Activated T-cell treated with anti-CD3 and anti-CD28 coated beads for 48 hours (primary cell): ENCODE results near the gene TMEM119.
"Not testable (repeated sequence)": the region's sequence is repeated elsewhere in the genome, so short reads cannot be mapped to it uniquely, and the experiment has no call there.

Experiments used
- DNase-seq: peaks from one replicate; pipeline ENCODE4 v3.0.0-alpha.2; 2020; ENCODE audit warnings: low read depth

TMEM119 gene

GRCh38 chr12:108599948-108600701 is 2.2 kb upstream of the TMEM119 start:
- no peak for DNase-seq

- no peak for DNase-seq
Measured at GRCh38 chr12:108599541-108599940, 1.7 kb upstream of the TMEM119 start.

GRCh38 chr12:108598553-108599250 is 818 bp upstream of the TMEM119 start:
- no peak for DNase-seq

- DNase-seq = no peak
Measured at GRCh38 chr12:108596854-108597558, 878 bp downstream of the TMEM119 start.

GRCh38 chr12:108595711-108596647 is 1.9 kb downstream of the TMEM119 start:
- DNase-seq = no peak

GRCh38 chr12:108594960-108595710 is 2.7 kb downstream of the TMEM119 start:
- DNase-seq = no peak

GRCh38 chr12:108594323-108594903 is 3.5 kb downstream of the TMEM119 start:
- DNase-seq = no peak

GRCh38 chr12:108592033-108592909 is 5.6 kb downstream of the TMEM119 start:
- DNase-seq = no peak

- DNase-seq = no peak
Measured at GRCh38 chr12:108591267-108591980, 6.5 kb downstream of the TMEM119 start.

GRCh38 chr12:108590463-108590862 is 7.4 kb downstream of the TMEM119 start:
- not testable (repeated sequence) for DNase-seq

GRCh38 chr12:108589840-108590229 is 8.0 kb downstream of the TMEM119 start:
- no peak for DNase-seq

- no peak for DNase-seq
Measured at GRCh38 chr12:108589028-108589839, 8.7 kb downstream of the TMEM119 start.

- no peak for DNase-seq
Measured at GRCh38 chr12:108587826-108588225, 10.1 kb downstream of the TMEM119 start.

GRCh38 chr12:108586306-108586705 is 11.6 kb downstream of the TMEM119 start:
- no peak for DNase-seq

- DNase-seq = no peak
Measured at GRCh38 chr12:108585864-108586263, 12.0 kb downstream of the TMEM119 start.

- DNase-seq = no peak
Measured at GRCh38 chr12:108584456-108585065, 13.3 kb downstream of the TMEM119 start.

- DNase-seq = no peak
Measured at GRCh38 chr12:108583991-108584390, 13.9 kb downstream of the TMEM119 start.
